Panc1 (cell line): ENCODE results near the gene HPGDS.

ENCODE experiments used
- TCF7L2 ChIP-seq: IDR thresholded peaks from 2 replicates; pipeline ENCODE4 v1.6.1; 2011; ENCODE audit warnings: mild to moderate bottlenecking, low read depth, low read length, inconsistent platforms
- TF ChIP-seq, protein P1 (sequence below): fragments of 450-650 bp; IDR thresholded peaks from 2 replicates; pipeline ENCODE4 v1.5.1; 2017; ENCODE audit warnings: mild to moderate bottlenecking

DNA sequence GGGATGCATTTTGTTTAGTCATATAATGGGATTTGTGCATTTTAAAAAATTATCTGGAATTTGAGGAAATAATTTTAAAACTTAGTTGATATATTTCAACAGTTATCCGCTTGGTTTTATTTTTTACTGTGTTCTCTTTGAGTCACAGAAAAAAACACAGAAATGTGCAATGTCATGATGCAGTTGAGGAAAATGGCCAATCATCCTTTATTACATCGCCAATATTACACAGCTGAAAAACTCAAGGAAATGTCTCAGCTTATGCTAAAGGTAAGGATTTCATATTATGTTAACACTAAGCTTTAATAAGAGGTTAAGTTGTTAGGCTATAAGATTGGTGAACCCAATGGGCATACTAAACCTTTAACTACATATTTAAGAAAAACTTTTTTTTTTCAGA, 63.9 kb downstream of the HPGDS start:
- TF ChIP-seq, protein P1, sequence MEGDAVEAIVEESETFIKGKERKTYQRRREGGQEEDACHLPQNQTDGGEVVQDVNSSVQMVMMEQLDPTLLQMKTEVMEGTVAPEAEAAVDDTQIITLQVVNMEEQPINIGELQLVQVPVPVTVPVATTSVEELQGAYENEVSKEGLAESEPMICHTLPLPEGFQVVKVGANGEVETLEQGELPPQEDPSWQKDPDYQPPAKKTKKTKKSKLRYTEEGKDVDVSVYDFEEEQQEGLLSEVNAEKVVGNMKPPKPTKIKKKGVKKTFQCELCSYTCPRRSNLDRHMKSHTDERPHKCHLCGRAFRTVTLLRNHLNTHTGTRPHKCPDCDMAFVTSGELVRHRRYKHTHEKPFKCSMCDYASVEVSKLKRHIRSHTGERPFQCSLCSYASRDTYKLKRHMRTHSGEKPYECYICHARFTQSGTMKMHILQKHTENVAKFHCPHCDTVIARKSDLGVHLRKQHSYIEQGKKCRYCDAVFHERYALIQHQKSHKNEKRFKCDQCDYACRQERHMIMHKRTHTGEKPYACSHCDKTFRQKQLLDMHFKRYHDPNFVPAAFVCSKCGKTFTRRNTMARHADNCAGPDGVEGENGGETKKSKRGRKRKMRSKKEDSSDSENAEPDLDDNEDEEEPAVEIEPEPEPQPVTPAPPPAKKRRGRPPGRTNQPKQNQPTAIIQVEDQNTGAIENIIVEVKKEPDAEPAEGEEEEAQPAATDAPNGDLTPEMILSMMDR: no peak
- no peak for TF ChIP-seq TCF7L2
